Skeletal muscle satellite cell (primary cell): ENCODE results near the gene DTNB.
"Not testable (repeated sequence)": the region's sequence is repeated elsewhere in the genome, so short reads cannot be mapped to it uniquely, and the experiment has no call there.

Experiments
- H3K27me3 ChIP-seq: 2 replicates; pipeline ENCODE4 v1.7.0; 2013; ENCODE audit warnings: low read length; ENCODE audit not compliant: control insufficient read depth, insufficient read depth
- H3K36me3 ChIP-seq: 2 replicates; pipeline ENCODE4 v1.7.0; 2013; ENCODE audit warnings: mild to moderate bottlenecking, control low read depth, low read length; ENCODE audit not compliant: insufficient read depth
- H3K4me1 ChIP-seq: 2 replicates; pipeline ENCODE4 v1.7.0; 2013; ENCODE audit warnings: low read length; ENCODE audit not compliant: control insufficient read depth, insufficient read depth
- H3K4me2 ChIP-seq: 2 replicates; pipeline ENCODE4 v1.7.0; 2013; ENCODE audit warnings: mild to moderate bottlenecking, low read length
- H3K4me3 ChIP-seq: 2 replicates; pipeline ENCODE4 v1.7.0; 2013; ENCODE audit warnings: low read length
- H3K9ac ChIP-seq: 2 replicates; pipeline ENCODE4 v1.7.0; 2013; ENCODE audit warnings: mild to moderate bottlenecking, low read depth, low read length, moderate library complexity
- H3K9me3 ChIP-seq: replicated peaks from 2 replicates; pipeline ENCODE4 v1.7.0; 2013; ENCODE audit warnings: mild to moderate bottlenecking, control low read depth, low read length

Gene DTNB

GRCh38 chr2:25651782-25652455 lies 21.5 kb downstream of the DTNB start:
- Histone ChIP-seq H3K9ac (no peak overlapping the region), H3K4me3 (no peak overlapping the region), H3K9me3 (no peaks in the 10 kb centered on the region), H3K27me3 (no peaks in the 10 kb centered on the region), H3K36me3 (no peaks in the 10 kb centered on the region), H3K4me2 (no peak overlapping the region), H3K4me1 (no peaks in the 10 kb centered on the region)

- no peaks in the 10 kb centered on the region for H3K9me3 ChIP-seq
- no peak overlapping the region for H3K4me2 ChIP-seq
- no peaks in the 10 kb centered on the region for H3K36me3 ChIP-seq
- H3K9ac ChIP-seq = no peak overlapping the region
- H3K4me3 ChIP-seq = no peak overlapping the region
- no peaks in the 10 kb centered on the region for H3K27me3 ChIP-seq
- H3K4me1 ChIP-seq = no peaks in the 10 kb centered on the region
Observed at GRCh38 chr2:25651066-25651465, 22.3 kb downstream of the DTNB start.

- Histone ChIP-seq H3K9me3 (no peaks in the 10 kb centered on the region), H3K9ac (no peak overlapping the region), H3K4me3 (no peak overlapping the region), H3K4me1 (no peaks in the 10 kb centered on the region), H3K4me2 (no peak overlapping the region), H3K36me3 (no peaks in the 10 kb centered on the region), H3K27me3 (no peaks in the 10 kb centered on the region)
Observed at GRCh38 chr2:25650256-25650655, 23.1 kb downstream of the DTNB start.

GRCh38 chr2:25649786-25650185 lies 23.6 kb downstream of the DTNB start:
- Histone ChIP-seq H3K36me3 (no peaks in the 10 kb centered on the region), H3K9ac (no peak overlapping the region), H3K4me1 (no peaks in the 10 kb centered on the region), H3K4me3 (no peak overlapping the region), H3K9me3 (no peaks in the 10 kb centered on the region), H3K27me3 (no peaks in the 10 kb centered on the region), H3K4me2 (no peak overlapping the region)

- Histone ChIP-seq H3K27me3 (no peaks in the 10 kb centered on the region), H3K4me3 (no peak overlapping the region), H3K4me2 (no peak overlapping the region), H3K9ac (no peak overlapping the region), H3K36me3 (no peaks in the 10 kb centered on the region), H3K9me3 (no peaks in the 10 kb centered on the region), H3K4me1 (no peaks in the 10 kb centered on the region)
Observed at GRCh38 chr2:25642298-25642697, 31.1 kb downstream of the DTNB start.

- no peak overlapping the region for H3K9ac ChIP-seq
- H3K4me2 ChIP-seq = no peak overlapping the region
- no peaks in the 10 kb centered on the region for H3K36me3 ChIP-seq
- H3K27me3 ChIP-seq = no peaks in the 10 kb centered on the region
- H3K4me3 ChIP-seq = no peak overlapping the region
- no peaks in the 10 kb centered on the region for H3K9me3 ChIP-seq
- no peaks in the 10 kb centered on the region for H3K4me1 ChIP-seq
Observed at GRCh38 chr2:25639696-25640095, 33.7 kb downstream of the DTNB start.

GRCh38 chr2:25639131-25639530 lies 34.2 kb downstream of the DTNB start:
- no peaks in the 10 kb centered on the region for H3K27me3 ChIP-seq
- no peaks in the 10 kb centered on the region for H3K36me3 ChIP-seq
- no peak overlapping the region for H3K4me3 ChIP-seq
- no peak overlapping the region for H3K9ac ChIP-seq
- H3K4me1 ChIP-seq = no peaks in the 10 kb centered on the region
- no peak overlapping the region for H3K4me2 ChIP-seq
- H3K9me3 ChIP-seq = no peaks in the 10 kb centered on the region

- H3K4me1 ChIP-seq = no peaks in the 10 kb centered on the region
- H3K27me3 ChIP-seq = no peaks in the 10 kb centered on the region
- no peak overlapping the region for H3K4me2 ChIP-seq
- H3K36me3 ChIP-seq = no peaks in the 10 kb centered on the region
- H3K9me3 ChIP-seq = no peaks in the 10 kb centered on the region
- H3K9ac ChIP-seq = no peak overlapping the region
- H3K4me3 ChIP-seq = no peak overlapping the region
Observed at GRCh38 chr2:25635797-25636196, 37.6 kb downstream of the DTNB start.

GRCh38 chr2:25633801-25634200 lies 39.6 kb downstream of the DTNB start:
- not testable (repeated sequence) for H3K9ac ChIP-seq, H3K4me3 ChIP-seq, H3K4me2 ChIP-seq, H3K4me1 ChIP-seq, H3K27me3 ChIP-seq, H3K9me3 ChIP-seq, H3K36me3 ChIP-seq

- Histone ChIP-seq H3K9me3 (no peaks in the 10 kb centered on the region), H3K4me3 (no peak overlapping the region), H3K27me3 (no peaks in the 10 kb centered on the region), H3K9ac (no peak overlapping the region), H3K4me2 (no peak overlapping the region), H3K36me3 (no peaks in the 10 kb centered on the region), H3K4me1 (no peaks in the 10 kb centered on the region)
Observed at GRCh38 chr2:25632396-25632795, 41.0 kb downstream of the DTNB start.

GRCh38 chr2:25624635-25625034 lies 48.7 kb downstream of the DTNB start:
- peaks cover 4% of the 10 kb centered on the region for H3K4me1 ChIP-seq
- H3K36me3 ChIP-seq = peaks cover 3% of the 10 kb centered on the region
- H3K27me3 ChIP-seq = no peaks in the 10 kb centered on the region
- H3K9me3 ChIP-seq = no peaks in the 10 kb centered on the region
- no peak overlapping the region for H3K9ac ChIP-seq
- H3K4me3 ChIP-seq = no peak overlapping the region
- H3K4me2 ChIP-seq = no peak overlapping the region

GRCh38 chr2:25623361-25623760 lies 50.0 kb downstream of the DTNB start:
- Histone ChIP-seq H3K27me3 (no peaks in the 10 kb centered on the region), H3K4me1 (peaks cover 15% of the 10 kb centered on the region), H3K9ac (no peak overlapping the region), H3K9me3 (no peaks in the 10 kb centered on the region), H3K4me2 (no peak overlapping the region), H3K36me3 (peaks cover 3% of the 10 kb centered on the region), H3K4me3 (no peak overlapping the region)
